ENCODE measurements around the gene ARSA.

DNA sequence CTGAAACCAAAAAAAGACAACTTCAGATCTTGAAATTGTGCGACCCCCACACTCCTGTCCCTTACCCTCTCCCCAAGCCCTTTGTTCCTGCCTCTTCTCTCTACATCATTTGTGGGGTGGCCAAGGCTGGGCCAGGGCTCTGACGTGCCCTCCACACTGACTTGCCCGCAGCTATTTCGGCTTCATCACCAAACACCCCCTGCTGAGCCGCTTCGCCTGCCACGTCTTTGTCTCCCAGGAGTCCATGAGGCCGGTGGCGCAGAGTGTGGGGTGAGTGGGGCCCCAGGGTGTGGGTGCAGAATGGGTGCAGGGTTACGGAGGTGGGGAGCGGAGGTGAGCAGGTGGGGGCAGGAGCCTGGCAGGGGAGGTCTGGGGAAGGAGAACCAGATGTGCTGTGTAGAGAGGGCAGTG is 17.9 kb downstream of the ARSA start:
- TF ChIP-seq EP300 (IDR thresholded peaks at IDR 0.05) (no peak), BHLHE40 (IDR thresholded peaks at IDR 0.05; ENCODE audit: low read depth, low read length) (no peak)
- TF ChIP-seq, protein P1, sequence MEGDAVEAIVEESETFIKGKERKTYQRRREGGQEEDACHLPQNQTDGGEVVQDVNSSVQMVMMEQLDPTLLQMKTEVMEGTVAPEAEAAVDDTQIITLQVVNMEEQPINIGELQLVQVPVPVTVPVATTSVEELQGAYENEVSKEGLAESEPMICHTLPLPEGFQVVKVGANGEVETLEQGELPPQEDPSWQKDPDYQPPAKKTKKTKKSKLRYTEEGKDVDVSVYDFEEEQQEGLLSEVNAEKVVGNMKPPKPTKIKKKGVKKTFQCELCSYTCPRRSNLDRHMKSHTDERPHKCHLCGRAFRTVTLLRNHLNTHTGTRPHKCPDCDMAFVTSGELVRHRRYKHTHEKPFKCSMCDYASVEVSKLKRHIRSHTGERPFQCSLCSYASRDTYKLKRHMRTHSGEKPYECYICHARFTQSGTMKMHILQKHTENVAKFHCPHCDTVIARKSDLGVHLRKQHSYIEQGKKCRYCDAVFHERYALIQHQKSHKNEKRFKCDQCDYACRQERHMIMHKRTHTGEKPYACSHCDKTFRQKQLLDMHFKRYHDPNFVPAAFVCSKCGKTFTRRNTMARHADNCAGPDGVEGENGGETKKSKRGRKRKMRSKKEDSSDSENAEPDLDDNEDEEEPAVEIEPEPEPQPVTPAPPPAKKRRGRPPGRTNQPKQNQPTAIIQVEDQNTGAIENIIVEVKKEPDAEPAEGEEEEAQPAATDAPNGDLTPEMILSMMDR (IDR thresholded peaks at IDR 0.05): no peak
